ENCODE measurements around the gene ANKMY1. TPM values are rescaled to one million over a fixed set of nuclear protein-coding genes. Genes with fewer than 3 reads are reported as not detected.

The ANKMY1 gene
- total and polyA plus RNA-seq, 2 of the 13 experiments (the other 11 are each of a cell fraction or from before 2014, with no cell fraction given): 11.7 to 18.8 TPM

GRCh38 chr2:240434728-240435456 lies 122.9 kb downstream of the ANKMY1 start (continued):
- TF ChIP-seq SP5 (CRISPR knock-in tag; IDR thresholded peaks at IDR 0.05; ENCODE audit: borderline replicate concordance, low read depth): 0 out of 2 replicates have a peak, but pooled peaks have one; percentile 26
- no peak for TF ChIP-seq SSRP1 (CRISPR knock-in tag; IDR thresholded peaks at IDR 0.05)
- no peak for TF ChIP-seq HHEX (CRISPR knock-in tag; IDR thresholded peaks at IDR 0.05)
- no peak for TF ChIP-seq RFXANK (CRISPR knock-in tag; IDR thresholded peaks at IDR 0.05)
- no peak for TF ChIP-seq ZNF552 (CRISPR knock-in tag; IDR thresholded peaks at IDR 0.05; ENCODE audit: borderline replicate concordance)
- TF ChIP-seq MBNL3 (CRISPR knock-in tag; conservative IDR thresholded peaks at IDR 0.05): no peak

GRCh38 chr2:240433973-240434727 lies 123.6 kb downstream of the ANKMY1 start:
- Histone ChIP-seq H3K79me2 (ENCODE audit: insufficient read depth, low read length) (no peaks in the 10 kb centered on the region), H3K9me3 (ENCODE audit: low read length) (no peaks in the 10 kb centered on the region), H3K4me2 (ENCODE audit: low read depth, low read length) (no peak overlapping the region), H3K27me3 (ENCODE audit: control insufficient read depth in 1 of 2, insufficient read depth in 2 of 2, low read length in 2 of 2) (peaks cover 37 to 76% of the 10 kb centered on the region in 2 experiments), H4K20me1 (ENCODE audit: insufficient read depth, low read length) (peaks cover 3% of the 10 kb centered on the region; the same call in 1 of the 2 replicates), H2AFZ (ENCODE audit: low read length) (no peak overlapping the region), H3K36me3 (replicated peaks in 1 of 2; ENCODE audit: control insufficient read depth in 1 of 2, insufficient read depth in 2 of 2, low read length in 2 of 2) (no peaks in the 10 kb centered on the region), H3K27ac (ENCODE audit: extremely low read length, insufficient read depth, low read length) (no peak overlapping the region), H3K4me1 (ENCODE audit: insufficient read depth, low read length) (peaks cover 10% of the 10 kb centered on the region), H3K4me3 (replicated peaks in 1 of 3; ENCODE audit: insufficient read depth in 1 of 3, low read depth in 2 of 3, low read length in 3 of 3) (peak overlapping the region in 1 of 3 experiments; percentile 49; a peak in 1 of 6 replicates), H3K9ac (ENCODE audit: insufficient read depth, low read depth, low read length) (no peak overlapping the region)
- no TSS peak for BruUV-seq (replicated peaks)
- ChIA-PET POLR2A (interaction anchor here (0.9 kb wide), 1 partner anchor 178 kb away, joined by 3 read pairs; no protein-coding TSS in a partner anchor), CTCF (ENCODE audit: low intra/inter-chr PET ratio, low total read pairs) (no interaction called here)
- in situ Hi-C loops (cut with HindIII; ENCODE audit: extremely low pct_ligation_motif_present, low pct_unique_long_range_greater_than_20kb): no loop called here
- ATAC-seq (no peak), FAIRE-seq (no peak), DNase-seq (ENCODE audit: low spot score) (no peak)
- intact Hi-C loops (cut with micrococcal nuclease; ENCODE audit: unreplicated experiment): no loop called here
- 65% methylated on average over 14 of the region's 16 CpGs for WGBS (ENCODE audit: low lambda C conversion rate)
- TF ChIP-seq FOSL2 (CRISPR knock-in tag; IDR thresholded peaks at IDR 0.05) (peak; percentile 58), ZBTB43 (CRISPR knock-in tag; conservative IDR thresholded peaks at IDR 0.05) (no peak), PCBP1 (IDR thresholded peaks at IDR 0.05; ENCODE audit: borderline replicate concordance, low read depth, low read length) (0 out of 2 replicates have a peak, but pooled peaks have one; percentile 17), ZNF800 (CRISPR knock-in tag; IDR thresholded peaks at IDR 0.05) (0 out of 2 replicates have a peak, but pooled peaks have one; percentile 58), SMARCE1 (IDR thresholded peaks at IDR 0.05; ENCODE audit: borderline replicate concordance) (no peak)
- TF ChIP-seq, protein P1, sequence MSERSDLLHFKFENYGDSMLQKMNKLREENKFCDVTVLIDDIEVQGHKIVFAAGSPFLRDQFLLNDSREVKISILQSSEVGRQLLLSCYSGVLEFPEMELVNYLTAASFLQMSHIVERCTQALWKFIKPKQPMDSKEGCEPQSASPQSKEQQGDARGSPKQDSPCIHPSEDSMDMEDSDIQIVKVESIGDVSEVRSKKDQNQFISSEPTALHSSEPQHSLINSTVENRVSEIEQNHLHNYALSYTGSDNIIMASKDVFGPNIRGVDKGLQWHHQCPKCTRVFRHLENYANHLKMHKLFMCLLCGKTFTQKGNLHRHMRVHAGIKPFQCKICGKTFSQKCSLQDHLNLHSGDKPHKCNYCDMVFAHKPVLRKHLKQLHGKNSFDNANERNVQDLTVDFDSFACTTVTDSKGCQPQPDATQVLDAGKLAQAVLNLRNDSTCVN (CRISPR knock-in tag; IDR thresholded peaks at IDR 0.05; ENCODE audit: borderline replicate concordance): no peak

Measured in HepG2 (cell line).